Astrocyte (in vitro differentiated cells and primary cell): ENCODE results near the gene GMDS. TPM values are rescaled to one million over a fixed set of nuclear protein-coding genes. Genes with fewer than 3 reads are reported as not detected.

ENCODE experiments used
- DNase-seq: peaks from one replicate; pipeline ENCODE4 v3.0.0-alpha.2; 2010; ENCODE audit warnings: low read depth
- FAIRE-seq: peaks from 2 replicates; lab custom pipeline; 2011; peaks lifted over from hg19 to GRCh38; lab: Jason Lieb, UNC
- H2AFZ ChIP-seq: 2 replicates; pipeline ENCODE4 v1.6.0; 2012; ENCODE audit warnings: low read depth, low read length, inconsistent platforms
- H3K27ac ChIP-seq: 2 replicates; pipeline ENCODE4 v1.5.1; 2011; ENCODE audit warnings: low read depth, low read length, inconsistent platforms
- H3K27me3 ChIP-seq: 2 replicates; pipeline ENCODE4 v1.6.0; 2011; ENCODE audit warnings: low read length, inconsistent platforms; ENCODE audit not compliant: insufficient read depth
- H3K36me3 ChIP-seq: 2 replicates; pipeline ENCODE4 v1.5.1; 2011; ENCODE audit warnings: low read length, inconsistent platforms; ENCODE audit not compliant: insufficient read depth
- H3K4me1 ChIP-seq: 2 replicates; pipeline ENCODE4 v1.5.1; 2011; ENCODE audit warnings: low read length, inconsistent platforms; ENCODE audit not compliant: insufficient read depth
- H3K4me2 ChIP-seq: 2 replicates; pipeline ENCODE4 v1.6.0; 2012; ENCODE audit warnings: low read length, inconsistent platforms
- H3K4me3 ChIP-seq: 2 replicates; pipeline ENCODE4 v1.5.1; 2011; ENCODE audit warnings: low read depth, mild to moderate bottlenecking, low read length, inconsistent platforms; ENCODE audit not compliant: insufficient read depth
- H3K79me2 ChIP-seq: 2 replicates; pipeline ENCODE4 v1.6.0; 2012; ENCODE audit warnings: mild to moderate bottlenecking, low read length, inconsistent platforms; ENCODE audit not compliant: insufficient read depth
- H3K9ac ChIP-seq: 2 replicates; pipeline ENCODE4 v1.6.0; 2012; ENCODE audit warnings: mild to moderate bottlenecking, low read length, inconsistent platforms
- H3K9me3 ChIP-seq: 2 replicates; pipeline ENCODE4 v1.5.1; 2012; ENCODE audit warnings: low read depth, mild to moderate bottlenecking, low read length, inconsistent platforms; ENCODE audit not compliant: insufficient read depth
- H4K20me1 ChIP-seq: 2 replicates; pipeline ENCODE4 v1.6.0; 2012; ENCODE audit warnings: low read length, inconsistent platforms; ENCODE audit not compliant: insufficient read depth
- H3K27ac Mint-ChIP-seq: one replicate; pipeline ENCODE4 v1.8.0; 2021; ENCODE audit warnings: mild to moderate bottlenecking, mixed read lengths; ENCODE audit not compliant: unreplicated experiment
- H3K27me3 Mint-ChIP-seq: one replicate; pipeline ENCODE4 v1.8.0; 2021; ENCODE audit warnings: low read depth, mixed read lengths; ENCODE audit not compliant: unreplicated experiment
- H3K36me3 Mint-ChIP-seq: one replicate; pipeline ENCODE4 v1.8.0; 2021; ENCODE audit warnings: low read depth, mixed read lengths; ENCODE audit not compliant: unreplicated experiment
- H3K4me1 Mint-ChIP-seq: one replicate; pipeline ENCODE4 v1.8.0; 2021; ENCODE audit warnings: low read depth, mixed read lengths; ENCODE audit not compliant: unreplicated experiment
- H3K4me3 Mint-ChIP-seq: one replicate; pipeline ENCODE4 v1.8.0; 2021; ENCODE audit warnings: mild to moderate bottlenecking, moderate library complexity, mixed read lengths; ENCODE audit not compliant: unreplicated experiment
- H3K9me3 Mint-ChIP-seq: one replicate; pipeline ENCODE4 v1.8.0; 2021; ENCODE audit warnings: mild to moderate bottlenecking, mixed read lengths; ENCODE audit not compliant: unreplicated experiment
- CTCF ChIP-seq: IDR thresholded peaks from 2 replicates; pipeline ENCODE4 v1.5.1; 2011; ENCODE audit warnings: low read depth, mild to moderate bottlenecking, inconsistent platforms, low read length, moderate library complexity; ENCODE audit not compliant: insufficient read depth
- EZH2 ChIP-seq: IDR thresholded peaks from 2 replicates; pipeline ENCODE4 v1.6.1; 2012; ENCODE audit warnings: mild to moderate bottlenecking, low read length, inconsistent platforms; ENCODE audit not compliant: insufficient read depth
- total RNA-seq: library from RNA; stranded (reverse); gene quantifications from 2 replicates; pipeline ENCODE4 v1.2.1, GENCODE V29; 2021

GMDS gene
- total RNA-seq, 1 donor from 2014 or later, result 9.4 TPM

- DNase-seq, result no peak
These were observed 52.4 kb downstream of the GMDS start for GRCh38 chr6:2192976-2193375.

GRCh38 chr6:2191390-2191740, 54.0 kb downstream of the GMDS start:
- no peak overlapping the region for H3K27ac Mint-ChIP-seq
- H3K79me2 ChIP-seq, result no peaks in the 10 kb centered on the region
- peaks cover 2% of the 10 kb centered on the region for H3K27me3 Mint-ChIP-seq
- peaks cover 6% of the 10 kb centered on the region for H4K20me1 ChIP-seq
- no peak overlapping the region for H3K4me3 ChIP-seq
- no peaks in the 10 kb centered on the region for H3K9me3 ChIP-seq
- DNase-seq (no peak), FAIRE-seq (no peak)
- H3K9me3 Mint-ChIP-seq, result peaks cover 2% of the 10 kb centered on the region
- no peak overlapping the region for H3K27ac ChIP-seq
- TF ChIP-seq CTCF (no peak), EZH2 (no peak)
- no peaks in the 10 kb centered on the region for H3K27me3 ChIP-seq
- no peak overlapping the region for H3K9ac ChIP-seq
- no peak overlapping the region for H2AFZ ChIP-seq
- no peaks in the 10 kb centered on the region for H3K36me3 Mint-ChIP-seq
- H3K4me3 Mint-ChIP-seq, result no peak overlapping the region
- H3K4me2 ChIP-seq, result no peak overlapping the region
- no peaks in the 10 kb centered on the region for H3K4me1 ChIP-seq
- H3K36me3 ChIP-seq, result no peaks in the 10 kb centered on the region
- H3K4me1 Mint-ChIP-seq, result peaks cover 4% of the 10 kb centered on the region

More at GRCh38 chr6:2192976-2193375, 52.4 kb downstream of the GMDS start:
- Histone ChIP-seq H3K27me3 (no peaks in the 10 kb centered on the region), H3K4me2 (no peak overlapping the region), H3K4me3 (no peak overlapping the region), H2AFZ (no peak overlapping the region), H3K79me2 (no peaks in the 10 kb centered on the region), H3K36me3 (no peaks in the 10 kb centered on the region), H3K9me3 (no peaks in the 10 kb centered on the region), H3K4me1 (peaks cover 6% of the 10 kb centered on the region), H3K9ac (no peak overlapping the region), H3K27ac (no peak overlapping the region), H4K20me1 (peaks cover 7% of the 10 kb centered on the region)
- no peak for TF ChIP-seq CTCF
- no peak for TF ChIP-seq EZH2
- peaks cover 12% of the 10 kb centered on the region for H3K4me1 Mint-ChIP-seq
- no peak overlapping the region for H3K27ac Mint-ChIP-seq
- peaks cover 2% of the 10 kb centered on the region for H3K27me3 Mint-ChIP-seq
- peaks cover 2% of the 10 kb centered on the region for H3K9me3 Mint-ChIP-seq
- FAIRE-seq, result no peak
- no peak overlapping the region for H3K4me3 Mint-ChIP-seq
- no peaks in the 10 kb centered on the region for H3K36me3 Mint-ChIP-seq

GRCh38 chr6:2190661-2191389, 54.6 kb downstream of the GMDS start:
- Mint-ChIP-seq H3K36me3 (no peaks in the 10 kb centered on the region), H3K4me1 (peaks cover 4% of the 10 kb centered on the region), H3K4me3 (no peak overlapping the region), H3K27me3 (peaks cover 2% of the 10 kb centered on the region), H3K9me3 (peaks cover 2% of the 10 kb centered on the region), H3K27ac (no peak overlapping the region)
- FAIRE-seq (no peak), DNase-seq (no peak)
- TF ChIP-seq EZH2, result no peak
- no peak for TF ChIP-seq CTCF
- Histone ChIP-seq H3K79me2 (no peaks in the 10 kb centered on the region), H3K4me3 (no peak overlapping the region), H3K9ac (no peak overlapping the region), H2AFZ (no peak overlapping the region), H3K27ac (no peak overlapping the region), H3K36me3 (no peaks in the 10 kb centered on the region), H4K20me1 (peaks cover 6% of the 10 kb centered on the region), H3K9me3 (no peaks in the 10 kb centered on the region), H3K4me2 (no peak overlapping the region), H3K4me1 (no peaks in the 10 kb centered on the region), H3K27me3 (no peaks in the 10 kb centered on the region)
